Fibroblast of skin of left quadriceps (primary cell): ENCODE measurements around the gene PDCL3.

Experiments used
- DNase-seq, 2 experiments: peaks; one replicate each; pipeline ENCODE4 v3.0.0-alpha.2; 2013; ENCODE audit warnings: low read depth in 2 of 2

PDCL3 gene

DNA sequence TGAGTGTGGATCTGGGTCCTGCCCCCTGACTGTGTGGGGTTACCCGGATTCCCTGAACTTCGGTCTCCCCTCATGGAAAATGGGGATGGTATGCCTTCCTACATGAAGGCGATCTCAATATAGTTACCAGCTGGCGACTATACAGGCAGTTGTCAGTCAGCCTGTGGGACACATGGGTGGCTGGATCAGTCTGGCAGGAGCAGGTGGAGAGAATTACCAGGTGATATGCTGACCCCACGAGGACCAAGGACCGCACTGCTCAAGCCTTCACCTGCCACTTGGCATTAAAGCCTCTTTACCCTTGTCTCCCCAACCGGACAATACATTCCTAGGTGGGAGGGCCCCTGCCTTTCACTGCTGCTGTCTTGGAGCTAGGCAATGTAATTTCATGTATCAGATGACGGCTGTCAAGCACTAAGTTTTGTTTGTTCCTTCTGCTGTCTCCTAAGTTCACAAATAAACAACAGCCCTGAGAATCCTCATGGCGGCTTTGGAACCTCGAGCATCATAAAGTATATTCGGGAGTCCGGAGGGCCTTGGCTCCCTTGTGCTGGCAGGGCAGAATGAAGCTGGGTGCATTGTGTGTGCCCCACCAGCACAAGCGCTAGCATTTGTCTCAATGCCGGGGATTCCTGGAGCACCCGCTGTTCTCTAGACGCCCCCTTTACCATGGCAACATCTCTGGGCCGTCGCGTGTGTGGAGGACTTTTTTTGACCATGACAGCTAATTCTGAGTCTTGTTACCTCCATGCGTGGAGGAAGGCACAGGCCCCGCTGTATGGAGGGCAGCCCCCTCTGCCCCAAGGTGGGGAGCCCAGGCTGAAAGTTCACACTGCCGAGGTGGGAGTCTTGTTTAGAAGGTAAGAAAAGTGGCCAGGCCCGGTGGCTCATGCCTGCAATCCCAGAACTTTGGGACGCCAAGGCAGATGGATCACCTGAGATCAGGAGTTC is 48.6 kb downstream of the PDCL3 start:
- no peak for DNase-seq

GRCh38 chr2:100612388-100613000 is 49.7 kb downstream of the PDCL3 start:
- no peak for DNase-seq

- DNase-seq, result no peak
Measured at GRCh38 chr2:100613719-100614118, 50.9 kb downstream of the PDCL3 start.

GRCh38 chr2:100614455-100615000 is 51.7 kb downstream of the PDCL3 start:
- DNase-seq, result no peak

- no peak for DNase-seq
Measured at GRCh38 chr2:100615471-100615870, 52.7 kb downstream of the PDCL3 start.

- DNase-seq, result no peak
Measured at GRCh38 chr2:100615886-100616285, 53.1 kb downstream of the PDCL3 start.

DNA sequence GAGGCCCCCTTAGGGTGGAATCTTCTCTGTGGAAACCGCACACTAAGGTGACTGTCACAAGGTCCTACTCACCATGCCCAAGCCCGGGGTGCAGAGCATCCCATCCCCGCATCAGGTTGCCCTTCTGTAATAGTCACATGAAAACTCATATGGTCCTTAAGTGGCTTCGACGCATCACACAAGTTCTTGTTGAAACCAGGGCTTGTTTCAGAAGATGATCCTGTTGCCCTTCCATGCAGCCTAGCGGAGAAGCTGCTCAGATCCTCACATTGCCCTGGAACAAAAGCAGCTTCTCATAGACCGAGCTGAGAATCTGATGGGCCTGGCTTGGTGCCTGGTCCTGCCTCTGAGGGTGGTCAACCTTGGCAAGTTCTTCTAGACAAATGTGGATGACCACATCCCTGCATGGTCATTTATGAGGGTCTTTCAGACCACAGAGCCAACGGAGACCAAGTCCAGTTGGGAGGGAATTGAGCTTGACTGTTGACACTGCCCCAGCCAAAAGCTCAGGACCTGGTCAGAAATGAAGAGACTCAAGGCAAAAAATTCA is 54.1 kb downstream of the PDCL3 start:
- DNase-seq, result no peak

DNA sequence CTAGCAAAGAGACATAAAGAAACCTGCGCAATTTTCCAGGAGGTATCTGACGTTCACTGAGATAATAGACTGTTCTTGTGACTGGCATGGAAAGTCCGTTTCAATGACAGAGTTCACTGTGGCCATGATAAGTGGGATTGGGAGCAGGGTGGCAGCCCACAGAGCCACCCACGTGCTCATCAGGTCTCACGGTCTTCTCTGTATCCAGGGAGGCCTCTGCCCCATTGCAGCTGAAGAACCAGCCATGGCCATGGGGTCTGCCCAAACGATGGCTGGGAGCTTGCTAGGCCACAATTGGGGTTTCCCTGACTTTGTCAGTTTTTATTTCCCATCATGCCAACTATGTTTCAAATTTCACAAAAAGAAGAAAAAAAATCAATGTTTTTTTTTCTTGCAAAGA is 57.2 kb downstream of the PDCL3 start:
- DNase-seq, result no peak

GRCh38 chr2:100620481-100620880 is 57.7 kb downstream of the PDCL3 start:
- no peak for DNase-seq

- DNase-seq, result no peak
Measured at GRCh38 chr2:100621371-100621951, 58.7 kb downstream of the PDCL3 start.

- no peak for DNase-seq
Measured at GRCh38 chr2:100623033-100623715, 60.4 kb downstream of the PDCL3 start.

DNA sequence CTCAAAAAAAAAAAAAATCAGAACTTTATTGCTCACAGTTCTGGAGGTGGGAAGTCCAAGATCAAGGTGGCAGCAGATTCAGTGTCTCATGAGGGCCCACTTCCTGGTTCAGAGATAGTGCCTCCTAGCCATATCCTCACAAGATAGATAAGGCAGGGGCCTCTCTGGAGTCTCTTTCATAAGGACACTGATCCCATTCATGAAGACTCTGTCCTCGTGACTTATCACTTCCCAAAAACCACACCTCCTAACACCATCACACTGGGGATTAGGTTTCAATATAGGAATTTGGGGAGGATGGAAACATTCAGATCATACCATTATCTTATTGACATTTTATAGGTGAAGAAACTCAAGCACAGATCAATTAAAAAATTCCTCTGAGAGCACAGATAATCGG is 61.1 kb downstream of the PDCL3 start:
- DNase-seq, result no peak

GRCh38 chr2:100624536-100624935 is 61.7 kb downstream of the PDCL3 start:
- DNase-seq, result no peak

GRCh38 chr2:100625717-100626116 is 62.9 kb downstream of the PDCL3 start:
- DNase-seq, result no peak
